ENCODE results near the gene LRPAP1.
"Not testable (repeated sequence)": the region's sequence is repeated elsewhere in the genome, so short reads cannot be mapped to it uniquely, and the experiment has no call there.

The LRPAP1 gene

GRCh38 chr4:3531879-3532750 lies at the start of gene LRPAP1:
Gene LRPAP1, minus strand, starts transcription at chr4:3532422. Its CDS starts 10 bp downstream, at chr4:3532412.
- peak; percentile 77 for DNase-seq (ENCODE audit: low read depth)

DNA sequence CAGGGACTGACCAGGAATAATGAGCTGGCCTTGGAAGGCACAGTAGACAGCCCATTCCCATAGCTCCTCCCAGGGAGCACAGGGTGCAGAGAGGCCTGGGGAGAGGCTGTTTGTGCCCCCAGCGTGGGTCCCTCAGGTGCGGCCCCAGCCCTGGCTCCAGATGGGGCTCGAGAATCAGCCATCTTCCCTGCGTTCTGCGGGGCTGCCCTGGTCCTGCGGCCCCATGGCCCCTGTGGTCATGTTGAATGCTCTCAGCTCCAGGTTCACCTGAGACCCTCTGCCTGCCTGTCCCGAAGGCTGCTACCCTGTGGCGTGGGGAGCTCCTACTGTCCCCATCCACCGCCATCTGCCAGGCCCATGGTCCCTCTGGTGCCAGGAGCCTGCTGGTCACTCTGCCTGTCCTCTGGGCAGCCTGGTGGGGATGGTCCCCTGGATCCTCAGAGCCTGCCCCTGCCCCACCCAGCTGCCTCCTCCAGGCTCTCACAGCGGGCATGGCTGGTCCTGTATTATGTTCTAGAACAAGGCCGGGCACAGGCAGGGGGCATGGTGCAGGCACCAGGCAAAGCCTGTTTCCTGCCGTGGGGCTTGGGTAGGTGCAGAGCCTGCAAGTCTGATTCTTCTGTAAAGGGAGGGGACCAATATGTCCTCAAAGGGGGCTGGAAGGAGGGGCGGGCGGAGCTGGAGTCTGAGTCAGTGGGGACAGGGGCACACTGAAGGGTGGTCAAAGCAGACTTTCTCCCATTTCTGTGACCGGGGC lies 49.3 kb upstream of the LRPAP1 start:
- DNase-seq (ENCODE audit: low read depth), result not testable (repeated sequence)

DNA sequence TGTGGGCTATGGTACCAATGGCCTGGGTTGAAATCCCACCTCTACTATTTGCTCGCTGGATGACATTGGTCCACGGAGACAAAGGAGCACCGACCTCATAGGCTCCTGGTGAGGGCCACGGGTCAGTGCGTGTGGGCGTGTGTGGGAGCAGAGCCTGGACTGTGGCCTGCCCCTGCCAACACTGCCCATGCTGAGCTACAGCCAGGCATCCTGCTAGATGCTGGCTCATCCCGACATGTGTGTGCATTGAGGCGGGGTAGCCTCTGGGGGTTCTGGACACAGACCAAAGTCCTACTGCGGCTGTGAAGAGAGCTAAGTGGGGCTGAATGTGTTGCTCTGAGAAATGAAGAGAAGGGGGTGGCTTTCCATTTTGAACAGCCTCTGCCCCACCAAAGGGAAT lies 48.6 kb upstream of the LRPAP1 start:
- not testable (repeated sequence) for DNase-seq (ENCODE audit: low read depth)

DNA sequence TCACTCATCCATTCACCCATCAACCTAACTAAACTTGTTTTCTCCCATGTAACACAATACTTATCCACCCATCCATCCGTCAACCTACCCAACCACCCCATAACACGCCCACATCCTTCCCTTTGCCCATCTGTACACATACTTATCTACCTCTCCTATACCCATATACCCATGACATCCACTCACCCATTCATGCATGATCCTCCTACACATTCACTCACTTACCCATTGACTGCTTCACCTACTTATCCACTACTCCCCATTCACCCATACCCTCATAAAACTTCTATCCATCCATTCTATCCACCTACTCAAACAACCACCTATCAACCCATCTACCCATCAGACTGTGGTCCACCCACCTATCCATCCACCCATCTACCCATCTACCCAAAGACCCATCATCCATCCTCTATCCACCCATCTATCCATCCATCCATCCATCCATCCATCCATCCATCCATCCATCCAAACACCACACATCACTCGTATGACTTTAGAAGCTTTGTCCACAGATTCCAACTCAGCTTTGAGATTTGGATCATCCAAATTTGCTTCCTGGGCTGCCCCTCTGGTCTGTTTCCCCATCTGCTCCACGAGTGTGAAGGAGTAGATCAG lies 46.4 kb upstream of the LRPAP1 start:
- DNase-seq (ENCODE audit: low read depth), result not testable (repeated sequence)

- not testable (repeated sequence) for DNase-seq (ENCODE audit: low read depth)
Observed at GRCh38 chr4:3578052-3578451, 45.8 kb upstream of the LRPAP1 start.

DNA sequence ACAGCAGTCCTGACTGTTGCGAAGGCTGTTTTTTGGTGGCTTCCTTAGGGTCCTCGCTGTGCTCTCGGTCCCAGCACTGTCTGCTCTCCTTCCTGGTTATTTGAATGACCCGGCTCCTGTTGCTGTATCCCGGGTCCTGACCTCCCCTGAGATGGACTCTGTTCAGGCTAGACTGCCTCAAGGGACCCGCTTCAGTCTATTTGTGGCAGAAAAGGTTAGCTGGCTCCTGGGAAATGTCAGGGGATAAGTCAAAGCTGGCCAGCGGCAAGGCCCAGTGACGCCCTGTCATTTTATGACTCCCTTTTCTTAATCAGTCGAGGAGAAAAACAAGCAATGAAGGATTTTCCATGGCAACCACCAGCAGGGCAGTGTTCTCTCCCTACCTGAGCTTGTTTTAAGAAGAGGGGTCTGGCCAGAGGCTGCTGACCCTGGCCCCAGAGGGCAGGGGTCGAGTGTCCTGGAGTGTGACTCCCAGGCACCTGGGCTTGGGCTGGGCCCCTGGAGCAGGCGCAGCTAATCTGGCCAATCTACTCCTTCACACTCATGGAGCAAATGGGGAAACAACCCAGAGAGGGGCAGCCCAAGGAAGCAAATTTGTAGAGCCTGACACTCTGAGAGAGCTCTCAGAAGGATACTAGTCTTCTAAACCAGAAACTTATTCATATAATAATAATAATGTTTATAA lies 45.1 kb upstream of the LRPAP1 start:
- DNase-seq (ENCODE audit: low read depth), result not testable (repeated sequence)

- not testable (repeated sequence) for DNase-seq (ENCODE audit: low read depth)
Observed at GRCh38 chr4:3576533-3577207, 44.4 kb upstream of the LRPAP1 start.

DNA sequence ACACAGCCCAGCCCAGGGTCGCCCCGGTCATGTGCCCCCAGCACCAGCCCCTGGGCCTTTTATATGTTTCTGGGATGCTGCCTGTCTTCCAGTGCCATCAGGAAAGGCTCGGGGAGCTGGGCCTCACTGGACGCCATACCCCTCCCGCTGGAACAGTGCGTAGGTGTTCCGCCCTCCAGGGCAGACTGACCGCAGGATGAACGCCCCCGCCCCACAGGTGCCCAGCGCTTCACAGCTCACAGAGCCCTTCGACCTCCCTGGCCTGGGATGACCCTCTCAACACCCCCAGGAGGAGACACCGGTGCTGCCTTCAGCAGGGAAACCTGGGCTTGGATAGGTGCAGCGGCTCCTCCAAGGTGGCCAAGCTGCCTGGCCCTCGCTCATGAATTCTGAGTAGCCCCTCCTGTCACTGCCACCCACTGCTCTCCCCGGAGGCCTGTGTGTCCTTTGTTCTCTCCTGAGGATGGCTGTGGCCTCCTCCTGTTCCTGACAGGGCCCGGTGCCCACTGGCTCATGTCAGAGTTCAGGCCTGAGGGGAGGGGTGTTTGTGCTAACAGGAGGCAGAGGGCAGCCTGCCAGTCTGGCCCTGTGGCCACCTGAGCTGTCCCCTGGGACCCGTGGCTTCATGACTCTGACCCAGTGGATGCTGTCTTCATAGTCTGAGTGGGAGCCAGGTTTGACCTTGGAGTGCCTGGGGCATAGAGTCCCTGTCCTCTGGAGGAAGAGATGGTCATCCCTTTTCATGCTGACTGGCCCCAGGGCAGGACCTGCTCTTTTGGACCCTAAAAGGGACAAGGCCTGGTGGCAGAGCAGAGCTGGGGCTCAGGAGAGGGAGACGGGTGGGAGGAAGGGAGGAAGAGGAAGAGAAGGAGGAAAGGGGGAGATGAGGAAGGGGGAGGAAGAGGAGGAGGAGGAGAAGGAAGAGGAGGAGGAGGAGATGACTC lies 43.5 kb upstream of the LRPAP1 start:
- DNase-seq (ENCODE audit: low read depth), result not testable (repeated sequence)

GRCh38 chr4:3574865-3575264 lies 42.6 kb upstream of the LRPAP1 start:
- not testable (repeated sequence) for DNase-seq (ENCODE audit: low read depth)

DNA sequence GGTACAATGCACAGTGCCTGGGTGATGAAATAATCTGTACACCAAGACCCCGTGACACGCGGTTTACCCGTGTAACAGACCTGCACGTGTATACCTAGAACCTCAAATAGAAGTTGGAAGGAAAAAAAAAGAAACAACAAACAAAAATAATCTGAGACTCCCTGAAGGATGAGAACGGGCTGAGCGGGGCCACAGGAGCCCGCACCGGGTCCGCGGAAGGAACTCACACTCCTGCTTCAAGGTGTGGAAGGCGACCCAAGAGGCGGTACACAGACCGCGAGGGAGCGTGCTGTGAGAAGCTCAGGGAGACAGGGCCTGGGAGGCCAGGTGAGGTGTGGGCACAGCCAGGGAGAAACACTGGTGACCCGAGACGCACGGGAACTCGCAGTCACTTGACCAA lies 42.1 kb upstream of the LRPAP1 start:
- not testable (repeated sequence) for DNase-seq (ENCODE audit: low read depth)

- no peak for DNase-seq (ENCODE audit: low read depth)
Observed at GRCh38 chr4:3573131-3573530, 40.9 kb upstream of the LRPAP1 start.

DNA sequence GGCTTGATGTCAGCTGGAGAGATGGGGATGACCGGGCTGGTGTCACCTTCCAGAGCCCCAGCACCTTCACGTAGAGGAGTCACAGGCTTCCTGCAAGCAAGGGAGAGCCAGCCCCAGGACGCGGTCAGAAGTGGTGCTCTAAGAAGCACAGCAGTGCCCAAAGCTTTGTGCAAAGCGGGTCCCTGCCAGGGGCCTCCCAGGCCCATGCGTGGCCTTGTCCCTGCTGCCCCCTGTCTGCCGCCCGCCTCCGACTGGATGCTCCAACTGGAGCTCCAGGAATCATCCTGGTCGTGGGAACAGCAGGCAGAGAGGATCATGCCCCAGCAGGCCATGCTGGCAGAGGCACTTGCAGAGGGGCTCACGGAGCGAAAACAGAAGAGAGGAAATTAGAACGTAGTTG lies 40.1 kb upstream of the LRPAP1 start:
- DNase-seq (ENCODE audit: low read depth), result no peak

GRCh38 chr4:3571921-3572320 lies 39.7 kb upstream of the LRPAP1 start:
- no peak for DNase-seq (ENCODE audit: low read depth)

- not testable (repeated sequence) for DNase-seq (ENCODE audit: low read depth)
Observed at GRCh38 chr4:3570923-3571322, 38.7 kb upstream of the LRPAP1 start.

GRCh38 chr4:3569611-3570010 lies 37.4 kb upstream of the LRPAP1 start:
- DNase-seq (ENCODE audit: low read depth), result not testable (repeated sequence)

GRCh38 chr4:3566701-3567100 lies 34.5 kb upstream of the LRPAP1 start:
- DNase-seq (ENCODE audit: low read depth), result not testable (repeated sequence)

GRCh38 chr4:3566301-3566700 lies 34.1 kb upstream of the LRPAP1 start:
- not testable (repeated sequence) for DNase-seq (ENCODE audit: low read depth)

- not testable (repeated sequence) for DNase-seq (ENCODE audit: low read depth)
Observed at GRCh38 chr4:3564948-3565347, 32.7 kb upstream of the LRPAP1 start.

GRCh38 chr4:3563403-3563802 lies 31.2 kb upstream of the LRPAP1 start:
- no peak for DNase-seq (ENCODE audit: low read depth)

- not testable (repeated sequence) for DNase-seq (ENCODE audit: low read depth)
Observed at GRCh38 chr4:3562127-3562526, 29.9 kb upstream of the LRPAP1 start.
